IMR-90 (cell line): ENCODE results near the gene C2. TPM values are rescaled to one million over a fixed set of nuclear protein-coding genes. Genes with fewer than 3 reads are reported as not detected.

Experiments used
- ATAC-seq: fragments of 200-7000 bp; cut with Tn5 transposase; 2 replicates; pipeline ENCODE4 v1.9.1; 2020; ENCODE audit warnings: low read depth, mild to moderate bottlenecking, moderate library complexity
- BruUV-seq: library from RNA; stranded (reverse); fragments of 400-500 nt; replicated peaks from 2 replicates; lab custom pipeline; 2021; lab: Mats Ljungman, UMichigan
- CTCF ChIA-PET: fragments of 300-600 bp; formaldehyde crosslinking; extraction: SDS; loops from one replicate; lab custom pipeline; 2021; ENCODE audit warnings: antibody characterized with exemption; lab: Yijun Ruan, JAX
- POLR2A ChIA-PET: fragments of 300-600 bp; sonication (Branson Sonifier 250); formaldehyde crosslinking; loops from one replicate; lab custom pipeline; 2022; ENCODE audit warnings: antibody characterized with exemption; ENCODE audit not compliant: unreplicated experiment; lab: Charles Lee
- DNase-seq: peaks from one replicate; pipeline ENCODE4 v3.0.0; 2013
- H2AFZ ChIP-seq: replicated peaks from 2 replicates; pipeline ENCODE3; 2013; ENCODE audit warnings: low read length, mild to moderate bottlenecking; ENCODE audit not compliant: poor library complexity
- H2AK5ac ChIP-seq: 2 replicates; pipeline ENCODE4 v1.6.1; 2013; ENCODE audit warnings: low read depth, low read length, inconsistent platforms
- H2AK9ac ChIP-seq: replicated peaks from 2 replicates; pipeline ENCODE3; 2013; ENCODE audit warnings: mild to moderate bottlenecking, low read depth, low read length, moderate library complexity; ENCODE audit not compliant: poor library complexity
- H2BK120ac ChIP-seq: 2 replicates; pipeline ENCODE4 v1.6.1; 2013; ENCODE audit warnings: low read depth, low read length, inconsistent platforms
- H2BK15ac ChIP-seq: 3 replicates; pipeline ENCODE4 v1.6.1; 2013; ENCODE audit warnings: low read depth, low read length, inconsistent platforms
- H2BK20ac ChIP-seq: 2 replicates; pipeline ENCODE4 v1.6.1; 2013; ENCODE audit warnings: low read depth, mild to moderate bottlenecking, inconsistent platforms, low read length, moderate library complexity
- H2BK5ac ChIP-seq: 2 replicates; pipeline ENCODE4 v1.6.1; 2013; ENCODE audit warnings: mild to moderate bottlenecking, low read depth, low read length, inconsistent platforms; ENCODE audit not compliant: poor library complexity, severe bottlenecking
- H3K14ac ChIP-seq: replicated peaks from 2 replicates; pipeline ENCODE4 v1.6.1; 2013; ENCODE audit warnings: low read depth, low read length, inconsistent platforms
- H3K18ac ChIP-seq: 2 replicates; pipeline ENCODE4 v1.6.1; 2013; ENCODE audit warnings: low read depth, low read length, control low read depth
- H3K23ac ChIP-seq: 2 replicates; pipeline ENCODE4 v1.6.1; 2013; ENCODE audit warnings: low read depth, low read length, inconsistent platforms
- H3K27ac ChIP-seq: 2 replicates; pipeline ENCODE4 v1.5.1; 2013; ENCODE audit warnings: mild to moderate bottlenecking, control low read depth, low read length; ENCODE audit not compliant: insufficient read depth
- H3K27me3 ChIP-seq: 2 replicates; pipeline ENCODE4 v1.6.1; 2013; ENCODE audit warnings: low read length; ENCODE audit not compliant: control insufficient read depth, insufficient read depth
- H3K36me3 ChIP-seq: 2 replicates; pipeline ENCODE4 v1.6.1; 2013; ENCODE audit warnings: low read length, mixed read lengths; ENCODE audit not compliant: control insufficient read depth, insufficient read depth
- H3K4ac ChIP-seq: 2 replicates; pipeline ENCODE4 v1.6.1; 2013; ENCODE audit warnings: low read depth, low read length, inconsistent platforms
- H3K4me1 ChIP-seq: 2 replicates; pipeline ENCODE4 v1.6.1; 2013; ENCODE audit warnings: low read length, mixed read lengths; ENCODE audit not compliant: control insufficient read depth, insufficient read depth
- H3K4me2 ChIP-seq: 2 replicates; pipeline ENCODE4 v1.6.1; 2013; ENCODE audit warnings: low read depth, mild to moderate bottlenecking, control low read depth, low read length, moderate library complexity
- H3K4me3 ChIP-seq: 2 replicates; pipeline ENCODE4 v1.5.1; 2013; ENCODE audit warnings: low read depth, mild to moderate bottlenecking, control low read depth, low read length, moderate library complexity; ENCODE audit not compliant: insufficient read depth
- H3K56ac ChIP-seq: 2 replicates; pipeline ENCODE4 v1.6.1; 2013; ENCODE audit warnings: low read length, inconsistent platforms; ENCODE audit not compliant: insufficient read depth; ENCODE audit errors: extremely low read depth
- H3K79me1 ChIP-seq, 2 experiments: 2 replicates each; pipeline ENCODE4 v1.6.1; 2013; ENCODE audit warnings: low read length in 2 of 2, inconsistent platforms in 1 of 2, low read depth in 1 of 2
- H3K9ac ChIP-seq: 2 replicates; pipeline ENCODE4 v1.6.1; 2013; ENCODE audit warnings: low read depth, low read length, control low read depth
- H3K9me1 ChIP-seq: 2 replicates; pipeline ENCODE4 v1.6.1; 2013; ENCODE audit warnings: low read length, inconsistent platforms; ENCODE audit not compliant: insufficient read depth
- H3K9me3 ChIP-seq: 2 replicates; pipeline ENCODE4 v1.6.1; 2013; ENCODE audit warnings: low read length; ENCODE audit not compliant: control insufficient read depth, insufficient read depth
- H4K20me1 ChIP-seq: 2 replicates; pipeline ENCODE4 v1.6.1; 2013; ENCODE audit warnings: low read length, inconsistent platforms; ENCODE audit not compliant: insufficient read depth
- H4K5ac ChIP-seq: 2 replicates; pipeline ENCODE4 v1.6.1; 2013; ENCODE audit warnings: mild to moderate bottlenecking, low read depth, low read length, control low read depth
- H4K8ac ChIP-seq, 2 experiments: 2 replicates each; pipeline ENCODE4 v1.6.1; 2013; ENCODE audit warnings: low read depth in 2 of 2, low read length in 2 of 2, control low read depth in 1 of 2, inconsistent platforms in 1 of 2
- H4K91ac ChIP-seq: 2 replicates; pipeline ENCODE4 v1.6.1; 2013; ENCODE audit warnings: low read depth, low read length, inconsistent platforms; ENCODE audit not compliant: insufficient read depth
- CHD1 ChIP-seq: IDR thresholded peaks from 2 replicates; pipeline ENCODE4 v1.6.1; 2012; ENCODE audit warnings: low read depth, low read length, improper control_type of control experiment
- FOS ChIP-seq: fragments of 150-350 bp; IDR thresholded peaks from 2 replicates; pipeline ENCODE4 v1.6.1; 2016; ENCODE audit warnings: low read depth, low read length
- MXI1 ChIP-seq: IDR thresholded peaks from 2 replicates; pipeline ENCODE4 v1.6.1; 2012; ENCODE audit warnings: low read depth, mild to moderate bottlenecking, low read length, moderate library complexity, borderline replicate concordance
- NFE2L2 ChIP-seq: fragments of 150-350 bp; IDR thresholded peaks from 2 replicates; pipeline ENCODE4 v1.6.1; 2016; ENCODE audit warnings: low read depth, mild to moderate bottlenecking, low read length
- POLR2A ChIP-seq: IDR thresholded peaks from 2 replicates; pipeline ENCODE4 v1.6.1; 2012; ENCODE audit warnings: mild to moderate bottlenecking, low read depth, low read length
- RCOR1 ChIP-seq: IDR thresholded peaks from 2 replicates; pipeline ENCODE4 v1.6.1; 2012; ENCODE audit warnings: mild to moderate bottlenecking, low read length, improper control_type of control experiment; ENCODE audit not compliant: insufficient replicate concordance
- WGBS, 2 experiments: methylation state at CpG; one replicate each; pipeline versions ENCODE4 v1.1.5 to v1.1.7; 2013; ENCODE audit warnings: missing lambda C conversion rate in 2 of 2; ENCODE audit not compliant: insufficient read length in 1 of 2; ENCODE audit errors: extremely low coverage in 2 of 2; 5-methylcytosine and 5-hydroxymethylcytosine counted together
- dilution Hi-C: fragments of 300-500 bp; cut with HindIII; formaldehyde crosslinking; loops from one replicate; pipeline ENCODE4 v1.14.3; 2018; ENCODE audit warnings: low sequenced_read_pairs; ENCODE audit not compliant: unreplicated experiment
- in situ Hi-C: fragments of 300-500 bp; cut with MboI; formaldehyde crosslinking; loops from 3 replicates; pipeline ENCODE4 v1.14.3; 2019; ENCODE audit warnings: low sequenced_read_pairs, inconsistent platforms, mixed read lengths
- intact Hi-C: fragments of 100-400 bp; cut with micrococcal nuclease; formaldehyde crosslinking; loops from 2 replicates; pipeline ENCODE4 v1.10.0; 2022
- polyA plus RNA-seq, 3 experiments: library from polyadenylated mRNA; depleted of rRNA; stranded (reverse); fragments of >200 nt; gene quantifications; 2 replicates each; pipeline ENCODE4 v1.2.3, GENCODE V29; 2012; ENCODE audit warnings: low replicate concordance in 1 of 3
- total RNA-seq: library from RNA; depleted of rRNA; stranded (reverse); fragments of >200 nt; gene quantifications from 2 replicates; pipeline ENCODE4 v1.2.3, GENCODE V29; 2012
- TF ChIP-seq, protein P1 (sequence below): conservative IDR thresholded peaks from 2 replicates; pipeline ENCODE4 v1.5.1; 2012; ENCODE audit warnings: mild to moderate bottlenecking, low read depth, low read length, improper control_type of control experiment

The C2 gene
- total and polyA plus RNA-seq, 2 of the 4 experiments (the other 2 are of a cell fraction) = 0.18 to 0.19 TPM

- intact Hi-C loops (loop anchor here (5.0 kb wide), 1 partner anchor 154 kb away; no protein-coding TSS in a partner anchor), in situ Hi-C loops (no loop called here), dilution Hi-C loops (no loop called here)
- peak; percentile 25 for ATAC-seq
- Histone ChIP-seq H3K79me1 (peaks cover 33 to 43% of the 10 kb centered on the region in 2 experiments), H3K27me3 (no peaks in the 10 kb centered on the region), H2AK9ac (peak overlapping the region; percentile 97), H4K20me1 (no peaks in the 10 kb centered on the region), H2AK5ac (peak overlapping the region; percentile 92), H2BK20ac (no peak overlapping the region), H3K36me3 (peaks cover 49% of the 10 kb centered on the region), H3K4me3 (peak overlapping the region; percentile 75), H4K91ac (peak overlapping the region; percentile 82), H3K4ac (peak overlapping the region; percentile 93), H2BK15ac (no peak overlapping the region), H3K14ac (peak overlapping the region; percentile 91), H3K4me1 (peaks cover 7% of the 10 kb centered on the region; the same call in 1 of the 2 replicates), H2BK120ac (peak overlapping the region; percentile 27; the same call in 1 of the 2 replicates), H3K56ac (peak overlapping the region; percentile 85), H3K23ac (peak overlapping the region; percentile 82), H3K9me1 (peaks cover 12% of the 10 kb centered on the region), H3K9ac (peak overlapping the region; percentile 93), H3K18ac (no peak overlapping the region), H2BK5ac (peak overlapping the region; percentile 42), H3K9me3 (no peaks in the 10 kb centered on the region), H4K5ac (peak overlapping the region; percentile 46), H2AFZ (peak overlapping the region; percentile 92), H4K8ac (peak overlapping the region; percentile 90 to 94), H3K4me2 (peak overlapping the region; percentile 91), H3K27ac (peak overlapping the region; percentile 74)
- ChIA-PET CTCF (no interaction called here), POLR2A (interaction anchor here (0.6 to 2.6 kb wide), 2 partner anchors 13 to 303 kb away, joined by 3 to 10 read pairs; partner anchors contain the start of genes APOM and DXO)
- DNase-seq = no peak
- no peak for TF ChIP-seq RCOR1
- TF ChIP-seq MXI1 = no peak
- no peak for TF ChIP-seq NFE2L2
- no peak for TF ChIP-seq CHD1
- no peak for TF ChIP-seq POLR2A
- TF ChIP-seq, protein P1, sequence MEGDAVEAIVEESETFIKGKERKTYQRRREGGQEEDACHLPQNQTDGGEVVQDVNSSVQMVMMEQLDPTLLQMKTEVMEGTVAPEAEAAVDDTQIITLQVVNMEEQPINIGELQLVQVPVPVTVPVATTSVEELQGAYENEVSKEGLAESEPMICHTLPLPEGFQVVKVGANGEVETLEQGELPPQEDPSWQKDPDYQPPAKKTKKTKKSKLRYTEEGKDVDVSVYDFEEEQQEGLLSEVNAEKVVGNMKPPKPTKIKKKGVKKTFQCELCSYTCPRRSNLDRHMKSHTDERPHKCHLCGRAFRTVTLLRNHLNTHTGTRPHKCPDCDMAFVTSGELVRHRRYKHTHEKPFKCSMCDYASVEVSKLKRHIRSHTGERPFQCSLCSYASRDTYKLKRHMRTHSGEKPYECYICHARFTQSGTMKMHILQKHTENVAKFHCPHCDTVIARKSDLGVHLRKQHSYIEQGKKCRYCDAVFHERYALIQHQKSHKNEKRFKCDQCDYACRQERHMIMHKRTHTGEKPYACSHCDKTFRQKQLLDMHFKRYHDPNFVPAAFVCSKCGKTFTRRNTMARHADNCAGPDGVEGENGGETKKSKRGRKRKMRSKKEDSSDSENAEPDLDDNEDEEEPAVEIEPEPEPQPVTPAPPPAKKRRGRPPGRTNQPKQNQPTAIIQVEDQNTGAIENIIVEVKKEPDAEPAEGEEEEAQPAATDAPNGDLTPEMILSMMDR = no peak
- TF ChIP-seq FOS = no peak
- 18% methylated on average over 5 of the region's 11 CpGs; no CpG with 5 or more reads in 1 of the 2 experiments for WGBS, 2 experiments
- BruUV-seq = no TSS peak
These were observed 30.9 kb downstream of the C2 start for GRCh38 chr6:31958412-31958740.
